ENCODE data around the gene ZFAND2B.

DNA sequence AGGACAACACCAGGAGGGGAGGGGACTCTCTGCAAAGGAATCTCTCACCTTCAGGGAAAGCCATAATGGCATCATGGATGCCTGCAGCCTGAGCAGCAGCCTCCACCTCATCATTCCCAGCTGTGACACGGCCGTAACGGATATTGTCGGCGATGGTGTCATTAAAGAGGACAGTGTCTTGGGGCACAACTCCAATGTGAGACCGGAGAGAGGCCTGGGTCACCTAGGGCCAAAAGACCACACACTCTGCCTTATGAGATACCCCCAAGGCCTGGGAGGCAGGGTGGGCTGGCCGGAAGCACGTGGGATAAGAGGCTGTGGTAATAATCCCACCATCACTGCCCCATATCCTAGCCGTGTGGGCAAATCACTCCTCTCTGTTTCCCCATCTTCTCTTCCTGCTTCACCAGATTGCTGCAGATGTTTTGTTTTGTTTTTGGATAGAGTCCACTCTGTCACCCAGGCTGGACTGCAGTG lies 4.3 kb downstream of the ZFAND2B start:
- TF ChIP-seq, protein P1, sequence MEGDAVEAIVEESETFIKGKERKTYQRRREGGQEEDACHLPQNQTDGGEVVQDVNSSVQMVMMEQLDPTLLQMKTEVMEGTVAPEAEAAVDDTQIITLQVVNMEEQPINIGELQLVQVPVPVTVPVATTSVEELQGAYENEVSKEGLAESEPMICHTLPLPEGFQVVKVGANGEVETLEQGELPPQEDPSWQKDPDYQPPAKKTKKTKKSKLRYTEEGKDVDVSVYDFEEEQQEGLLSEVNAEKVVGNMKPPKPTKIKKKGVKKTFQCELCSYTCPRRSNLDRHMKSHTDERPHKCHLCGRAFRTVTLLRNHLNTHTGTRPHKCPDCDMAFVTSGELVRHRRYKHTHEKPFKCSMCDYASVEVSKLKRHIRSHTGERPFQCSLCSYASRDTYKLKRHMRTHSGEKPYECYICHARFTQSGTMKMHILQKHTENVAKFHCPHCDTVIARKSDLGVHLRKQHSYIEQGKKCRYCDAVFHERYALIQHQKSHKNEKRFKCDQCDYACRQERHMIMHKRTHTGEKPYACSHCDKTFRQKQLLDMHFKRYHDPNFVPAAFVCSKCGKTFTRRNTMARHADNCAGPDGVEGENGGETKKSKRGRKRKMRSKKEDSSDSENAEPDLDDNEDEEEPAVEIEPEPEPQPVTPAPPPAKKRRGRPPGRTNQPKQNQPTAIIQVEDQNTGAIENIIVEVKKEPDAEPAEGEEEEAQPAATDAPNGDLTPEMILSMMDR (conservative IDR thresholded peaks at IDR 0.05; ENCODE audit: low read depth in 2 of 2): no peak
- TF ChIP-seq CREB1 (CRISPR knock-in tag; IDR thresholded peaks at IDR 0.05; ENCODE audit: low read depth) (no peak), POLR2AphosphoS5 (IDR thresholded peaks at IDR 0.05; ENCODE audit: low read depth) (no peak), EZH2 (IDR thresholded peaks at IDR 0.05; ENCODE audit: low read depth, unreplicated experiment) (no peak), EZH2phosphoT487 (IDR thresholded peaks at IDR 0.05; ENCODE audit: unreplicated experiment) (no peak), ZNF331 (CRISPR knock-in tag; IDR thresholded peaks at IDR 0.05; ENCODE audit: low read depth) (no peak), NANOG (IDR thresholded peaks at IDR 0.05; ENCODE audit: borderline replicate concordance) (no peak), STAT1 (IDR thresholded peaks at IDR 0.05; ENCODE audit: unreplicated experiment) (no peak)
- TF ChIP-seq, protein P2, sequence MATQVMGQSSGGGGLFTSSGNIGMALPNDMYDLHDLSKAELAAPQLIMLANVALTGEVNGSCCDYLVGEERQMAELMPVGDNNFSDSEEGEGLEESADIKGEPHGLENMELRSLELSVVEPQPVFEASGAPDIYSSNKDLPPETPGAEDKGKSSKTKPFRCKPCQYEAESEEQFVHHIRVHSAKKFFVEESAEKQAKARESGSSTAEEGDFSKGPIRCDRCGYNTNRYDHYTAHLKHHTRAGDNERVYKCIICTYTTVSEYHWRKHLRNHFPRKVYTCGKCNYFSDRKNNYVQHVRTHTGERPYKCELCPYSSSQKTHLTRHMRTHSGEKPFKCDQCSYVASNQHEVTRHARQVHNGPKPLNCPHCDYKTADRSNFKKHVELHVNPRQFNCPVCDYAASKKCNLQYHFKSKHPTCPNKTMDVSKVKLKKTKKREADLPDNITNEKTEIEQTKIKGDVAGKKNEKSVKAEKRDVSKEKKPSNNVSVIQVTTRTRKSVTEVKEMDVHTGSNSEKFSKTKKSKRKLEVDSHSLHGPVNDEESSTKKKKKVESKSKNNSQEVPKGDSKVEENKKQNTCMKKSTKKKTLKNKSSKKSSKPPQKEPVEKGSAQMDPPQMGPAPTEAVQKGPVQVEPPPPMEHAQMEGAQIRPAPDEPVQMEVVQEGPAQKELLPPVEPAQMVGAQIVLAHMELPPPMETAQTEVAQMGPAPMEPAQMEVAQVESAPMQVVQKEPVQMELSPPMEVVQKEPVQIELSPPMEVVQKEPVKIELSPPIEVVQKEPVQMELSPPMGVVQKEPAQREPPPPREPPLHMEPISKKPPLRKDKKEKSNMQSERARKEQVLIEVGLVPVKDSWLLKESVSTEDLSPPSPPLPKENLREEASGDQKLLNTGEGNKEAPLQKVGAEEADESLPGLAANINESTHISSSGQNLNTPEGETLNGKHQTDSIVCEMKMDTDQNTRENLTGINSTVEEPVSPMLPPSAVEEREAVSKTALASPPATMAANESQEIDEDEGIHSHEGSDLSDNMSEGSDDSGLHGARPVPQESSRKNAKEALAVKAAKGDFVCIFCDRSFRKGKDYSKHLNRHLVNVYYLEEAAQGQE (IDR thresholded peaks at IDR 0.05; ENCODE audit: unreplicated experiment): no peak

All from GM23338 (cell line).